Mesendoderm (in vitro differentiated cells): ENCODE measurements around the gene FOXP3.

Experiments
- DNase-seq: peaks from one replicate; pipeline ENCODE4 v3.0.0; 2013
- H2AK5ac ChIP-seq: 2 replicates; pipeline ENCODE4 v1.6.1; 2013; ENCODE audit warnings: low read length, inconsistent platforms
- H2BK120ac ChIP-seq: 2 replicates; pipeline ENCODE4 v1.6.1; 2013; ENCODE audit warnings: low read depth, mild to moderate bottlenecking, low read length, moderate library complexity, mixed read lengths
- H2BK15ac ChIP-seq: replicated peaks from 2 replicates; pipeline ENCODE4 v1.6.1; 2013; ENCODE audit warnings: low read depth, mild to moderate bottlenecking, moderate library complexity
- H2BK5ac ChIP-seq: 2 replicates; pipeline ENCODE4 v1.6.1; 2013; ENCODE audit warnings: low read length, inconsistent platforms
- H3K18ac ChIP-seq: 2 replicates; pipeline ENCODE4 v1.6.1; 2013; ENCODE audit warnings: mild to moderate bottlenecking, low read length, mixed read lengths
- H3K23ac ChIP-seq: one replicate; pipeline ENCODE4 v1.6.1; 2013; ENCODE audit warnings: low read length
- H3K27ac ChIP-seq: 2 replicates; pipeline ENCODE4 v1.5.1; 2013; ENCODE audit warnings: low read depth, mild to moderate bottlenecking, inconsistent platforms, low read length, moderate library complexity
- H3K27me3 ChIP-seq: 2 replicates; pipeline ENCODE4 v1.6.1; 2013; ENCODE audit warnings: low read length, control low read depth, mild to moderate bottlenecking, inconsistent platforms; ENCODE audit not compliant: insufficient read depth, poor library complexity
- H3K36me3 ChIP-seq: 2 replicates; pipeline ENCODE4 v1.6.1; 2013; ENCODE audit warnings: low read length, inconsistent platforms; ENCODE audit not compliant: control insufficient read depth, insufficient read depth
- H3K4ac ChIP-seq: one replicate; pipeline ENCODE4 v1.6.1; 2013; ENCODE audit warnings: low read depth, mild to moderate bottlenecking, low read length, moderate library complexity
- H3K4me1 ChIP-seq: 2 replicates; pipeline ENCODE4 v1.6.1; 2013; ENCODE audit warnings: low read depth, low read length, inconsistent platforms; ENCODE audit not compliant: control insufficient read depth
- H3K4me2 ChIP-seq: 2 replicates; pipeline ENCODE4 v1.6.1; 2013; ENCODE audit warnings: low read length
- H3K4me3 ChIP-seq: 2 replicates; pipeline ENCODE4 v1.5.1; 2013; ENCODE audit warnings: mild to moderate bottlenecking, low read length
- H3K56ac ChIP-seq: one replicate; pipeline ENCODE4 v1.6.1; 2013; ENCODE audit warnings: low read length
- H3K79me1 ChIP-seq: 2 replicates; pipeline ENCODE4 v1.6.1; 2013; ENCODE audit warnings: low read length, inconsistent platforms
- H3K79me2 ChIP-seq: 2 replicates; pipeline ENCODE4 v1.6.1; 2013; ENCODE audit warnings: mild to moderate bottlenecking, low read length; ENCODE audit not compliant: control insufficient read depth, insufficient read depth
- H3K9ac ChIP-seq: 2 replicates; pipeline ENCODE4 v1.6.1; 2013; ENCODE audit warnings: low read length, inconsistent platforms
- H4K5ac ChIP-seq: one replicate; pipeline ENCODE4 v1.6.1; 2013; ENCODE audit warnings: low read length
- H4K8ac ChIP-seq: one replicate; pipeline ENCODE4 v1.6.1; 2013; ENCODE audit warnings: low read depth, mild to moderate bottlenecking, control low read depth, low read length, moderate library complexity
- WGBS: extraction: QIAGEN DNeasy Blood & Tissue Kit; methylation state at CpG from one replicate; pipeline ENCODE4 v1.1.7; 2013; ENCODE audit warnings: low lambda C conversion rate, missing lambda C conversion rate; ENCODE audit not compliant: insufficient coverage; ENCODE audit errors: extremely low coverage; 5-methylcytosine and 5-hydroxymethylcytosine counted together

The FOXP3 gene

DNA sequence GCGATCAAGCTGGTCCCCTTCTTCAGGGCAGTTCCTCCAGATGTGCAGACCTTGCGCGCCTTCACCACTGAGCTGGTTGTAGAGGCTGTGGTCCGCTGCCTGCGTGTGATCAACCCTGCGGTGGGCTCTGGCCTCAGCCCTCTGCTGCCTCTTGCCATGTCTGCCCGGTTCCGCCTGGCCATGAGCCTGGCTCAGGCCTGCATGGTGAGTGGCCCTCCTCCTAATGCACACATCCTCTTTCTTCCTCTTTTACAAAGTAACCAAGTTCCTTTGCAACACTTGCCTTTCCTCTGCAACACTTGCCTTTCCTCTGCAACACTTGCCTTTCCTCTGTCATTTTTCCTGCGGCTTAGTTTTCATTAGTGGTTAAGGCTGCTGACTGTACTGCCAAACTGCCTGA is 27.4 kb downstream of the FOXP3 start:
- H2BK120ac ChIP-seq: no peak overlapping the region
- no peak overlapping the region for H4K8ac ChIP-seq
- H3K4me1 ChIP-seq: no peaks in the 10 kb centered on the region
- H3K79me1 ChIP-seq: no peaks in the 10 kb centered on the region
- H3K27ac ChIP-seq: no peak overlapping the region
- H3K9ac ChIP-seq: no peak overlapping the region
- no CpG with 5 or more reads among the region's 9 CpGs for WGBS
- H2BK15ac ChIP-seq: no peak overlapping the region
- H3K4ac ChIP-seq: no peak overlapping the region
- H2AK5ac ChIP-seq: no peak overlapping the region
- H3K27me3 ChIP-seq: no peaks in the 10 kb centered on the region
- H3K36me3 ChIP-seq: no peaks in the 10 kb centered on the region
- no peak overlapping the region for H4K5ac ChIP-seq
- no peak overlapping the region for H2BK5ac ChIP-seq
- no peak overlapping the region for H3K4me3 ChIP-seq
- no peak overlapping the region for H3K4me2 ChIP-seq
- no peak overlapping the region for H3K18ac ChIP-seq
- H3K56ac ChIP-seq: no peak overlapping the region
- no peak overlapping the region for H3K23ac ChIP-seq
- H3K79me2 ChIP-seq: no peaks in the 10 kb centered on the region
- DNase-seq: no peak

DNA sequence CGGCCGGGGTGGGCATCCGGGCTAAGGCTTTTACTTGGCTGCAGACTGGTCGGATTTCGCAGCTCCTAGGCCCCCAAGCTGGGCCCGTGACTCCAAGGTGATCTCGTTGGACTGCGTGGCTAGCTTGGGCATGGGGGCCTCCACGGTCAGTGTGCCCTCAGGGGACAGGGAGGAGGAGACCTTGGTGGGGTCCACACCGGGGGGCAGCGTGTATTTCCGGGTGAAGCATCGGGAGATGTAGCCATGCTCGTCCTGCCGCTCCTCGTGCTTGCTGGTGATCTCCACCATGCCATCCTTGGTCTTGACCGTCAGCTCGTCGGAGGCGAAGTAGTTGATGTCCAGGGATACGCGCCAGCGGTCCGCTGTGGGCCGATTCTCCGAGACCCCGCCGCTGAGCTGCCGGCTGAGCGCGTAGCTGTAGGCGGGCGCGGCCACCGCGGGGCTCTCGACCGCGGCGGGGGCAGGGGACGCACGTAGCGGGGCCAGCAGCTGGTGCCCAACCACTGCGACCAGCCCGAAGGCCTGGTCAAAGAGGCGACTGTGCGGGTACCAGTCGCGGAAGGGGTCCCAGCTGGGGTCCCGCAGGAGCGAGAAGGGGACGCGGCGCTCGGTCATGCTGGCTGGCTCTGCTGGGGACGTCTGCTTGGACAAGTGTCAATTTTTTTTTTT is 30.5 kb downstream of the FOXP3 start:
- DNase-seq: no peak
- Histone ChIP-seq H2BK15ac (no peak overlapping the region), H4K5ac (no peak overlapping the region), H3K79me2 (no peaks in the 10 kb centered on the region), H3K9ac (no peak overlapping the region), H3K18ac (no peak overlapping the region), H3K4ac (no peak overlapping the region), H3K4me3 (no peak overlapping the region), H2BK120ac (no peak overlapping the region), H3K56ac (no peak overlapping the region), H3K36me3 (no peaks in the 10 kb centered on the region), H3K23ac (no peak overlapping the region), H4K8ac (no peak overlapping the region), H2BK5ac (no peak overlapping the region), H3K4me1 (no peaks in the 10 kb centered on the region), H3K4me2 (no peak overlapping the region), H3K79me1 (no peaks in the 10 kb centered on the region), H2AK5ac (no peak overlapping the region), H3K27me3 (no peaks in the 10 kb centered on the region), H3K27ac (no peak overlapping the region)
- no CpG with 5 or more reads among the region's 56 CpGs for WGBS

- Histone ChIP-seq H3K27me3 (no peaks in the 10 kb centered on the region), H3K4ac (no peak within 1 kb of the TSS), H3K79me2 (no peaks in the 10 kb centered on the region), H4K5ac (no peak within 1 kb of the TSS), H3K56ac (no peak within 1 kb of the TSS), H3K4me1 (no peaks in the 10 kb centered on the region), H3K23ac (no peak within 1 kb of the TSS), H4K8ac (no peak within 1 kb of the TSS), H2BK120ac (no peak within 1 kb of the TSS), H3K36me3 (no peaks in the 10 kb centered on the region), H3K27ac (no peak within 1 kb of the TSS), H2BK5ac (no peak within 1 kb of the TSS), H2BK15ac (no peak within 1 kb of the TSS), H3K79me1 (no peaks in the 10 kb centered on the region), H2AK5ac (no peak within 1 kb of the TSS), H3K9ac (no peak within 1 kb of the TSS), H3K4me3 (no peak within 1 kb of the TSS), H3K4me2 (no peak within 1 kb of the TSS), H3K18ac (no peak within 1 kb of the TSS)
- WGBS: no CpG with 5 or more reads among the region's 9 CpGs
- no peak for DNase-seq
Observed at GRCh38 chrX:49233176-49233575, 31.3 kb downstream of the FOXP3 start, which contains the start of gene CACNA1F. Gene CACNA1F (minus strand): TSS chrX:49233340. CDS start chrX:49233309, 31 bp downstream.

DNA sequence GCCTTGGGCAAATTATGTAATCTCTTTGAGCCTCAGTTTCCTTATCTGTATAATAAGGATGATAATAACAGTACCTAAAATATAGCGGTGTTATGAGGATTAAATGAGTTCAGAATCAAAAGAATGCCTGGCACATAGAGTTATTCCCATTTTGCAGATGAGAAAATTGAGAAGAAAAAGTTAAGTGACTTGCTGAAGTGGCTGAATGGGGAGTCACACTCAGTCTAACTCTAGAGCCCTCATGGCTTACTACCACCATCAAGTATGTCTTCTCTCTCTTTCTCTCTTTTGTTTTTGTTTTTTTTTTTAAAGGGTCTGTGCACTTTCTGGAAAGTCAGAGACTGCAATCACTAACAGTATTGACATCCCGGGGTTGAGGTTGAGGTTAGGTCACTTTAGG is 32.0 kb downstream of the FOXP3 start:
- H3K4me3 ChIP-seq: no peak overlapping the region

GRCh38 chrX:49231333-49232000 is 33.0 kb downstream of the FOXP3 start:
- peak overlapping the region; percentile 25 for H3K56ac ChIP-seq
- no peaks in the 10 kb centered on the region for H3K36me3 ChIP-seq
- H4K8ac ChIP-seq: no peak overlapping the region
- H3K4me3 ChIP-seq: no peak overlapping the region
- H4K5ac ChIP-seq: no peak overlapping the region
- H3K79me1 ChIP-seq: no peaks in the 10 kb centered on the region
- no peak overlapping the region for H3K4me2 ChIP-seq
- H2AK5ac ChIP-seq: no peak overlapping the region
- H2BK15ac ChIP-seq: no peak overlapping the region
- no peak overlapping the region for H2BK5ac ChIP-seq
- no peak for DNase-seq
- no peak overlapping the region for H2BK120ac ChIP-seq
- H3K4ac ChIP-seq: no peak overlapping the region
- no peak overlapping the region for H3K9ac ChIP-seq
- no peak overlapping the region for H3K27ac ChIP-seq
- no CpG with 5 or more reads among the region's 10 CpGs for WGBS
- no peak overlapping the region for H3K18ac ChIP-seq
- no peaks in the 10 kb centered on the region for H3K4me1 ChIP-seq
- H3K27me3 ChIP-seq: no peaks in the 10 kb centered on the region
- no peak overlapping the region for H3K23ac ChIP-seq
- H3K79me2 ChIP-seq: no peaks in the 10 kb centered on the region

More for the DNA sequence above, 32.0 kb downstream of the FOXP3 start:
- H2BK15ac ChIP-seq: no peak overlapping the region
- no peaks in the 10 kb centered on the region for H3K36me3 ChIP-seq
- H3K9ac ChIP-seq: no peak overlapping the region
- WGBS: no CpG with 5 or more reads among the region's 2 CpGs
- no peaks in the 10 kb centered on the region for H3K4me1 ChIP-seq
- H3K79me2 ChIP-seq: no peaks in the 10 kb centered on the region
- H3K4me2 ChIP-seq: no peak overlapping the region
- H3K4ac ChIP-seq: no peak overlapping the region
- DNase-seq: no peak
- no peak overlapping the region for H2BK120ac ChIP-seq
- H2BK5ac ChIP-seq: no peak overlapping the region
- no peak overlapping the region for H3K56ac ChIP-seq
- no peaks in the 10 kb centered on the region for H3K79me1 ChIP-seq
- H4K8ac ChIP-seq: no peak overlapping the region
- no peaks in the 10 kb centered on the region for H3K27me3 ChIP-seq
- H3K27ac ChIP-seq: no peak overlapping the region
- H4K5ac ChIP-seq: no peak overlapping the region
- H3K18ac ChIP-seq: no peak overlapping the region
- no peak overlapping the region for H2AK5ac ChIP-seq
- H3K23ac ChIP-seq: no peak overlapping the region
